OCI-LY3 (cell line): Measurements from ENCODE around the gene TSR3.

ENCODE experiments used
- EZH2phosphoT487 ChIP-seq: fragments of 200-600 bp; shearing (Covaris generic); IDR thresholded peaks from 2 replicates; pipeline ENCODE4 v1.6.1; 2018; ENCODE audit warnings: antibody characterized with exemption, mixed run types, low read depth
- TF ChIP-seq, protein P1 (sequence below): fragments of 200-600, 300-600 bp; sonication (generic); IDR thresholded peaks from 2 replicates; pipeline ENCODE4 v1.5.1; 2014; ENCODE audit warnings: antibody characterized with exemption, low read length, low read depth

GRCh38 chr16:1326946-1327618 is 24.6 kb downstream of the TSR3 start:
- TF ChIP-seq, protein P1, sequence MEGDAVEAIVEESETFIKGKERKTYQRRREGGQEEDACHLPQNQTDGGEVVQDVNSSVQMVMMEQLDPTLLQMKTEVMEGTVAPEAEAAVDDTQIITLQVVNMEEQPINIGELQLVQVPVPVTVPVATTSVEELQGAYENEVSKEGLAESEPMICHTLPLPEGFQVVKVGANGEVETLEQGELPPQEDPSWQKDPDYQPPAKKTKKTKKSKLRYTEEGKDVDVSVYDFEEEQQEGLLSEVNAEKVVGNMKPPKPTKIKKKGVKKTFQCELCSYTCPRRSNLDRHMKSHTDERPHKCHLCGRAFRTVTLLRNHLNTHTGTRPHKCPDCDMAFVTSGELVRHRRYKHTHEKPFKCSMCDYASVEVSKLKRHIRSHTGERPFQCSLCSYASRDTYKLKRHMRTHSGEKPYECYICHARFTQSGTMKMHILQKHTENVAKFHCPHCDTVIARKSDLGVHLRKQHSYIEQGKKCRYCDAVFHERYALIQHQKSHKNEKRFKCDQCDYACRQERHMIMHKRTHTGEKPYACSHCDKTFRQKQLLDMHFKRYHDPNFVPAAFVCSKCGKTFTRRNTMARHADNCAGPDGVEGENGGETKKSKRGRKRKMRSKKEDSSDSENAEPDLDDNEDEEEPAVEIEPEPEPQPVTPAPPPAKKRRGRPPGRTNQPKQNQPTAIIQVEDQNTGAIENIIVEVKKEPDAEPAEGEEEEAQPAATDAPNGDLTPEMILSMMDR = no peak
- TF ChIP-seq EZH2phosphoT487 = no peak
